T-helper 1 cell treated with Interleukin-12 subunit alpha and Interleukin-12 subunit beta and Interleukin-4 antibody, amounts not matched to agents 30 ng/mL and 1 ng/mL, for 36 hours (primary cell): ENCODE results near the gene MFAP4. TPM values are rescaled to one million over a fixed set of nuclear protein-coding genes. Genes with fewer than 3 reads are reported as not detected.

Experiments used
- intact Hi-C: fragments of 100-400 bp; cut with micrococcal nuclease; formaldehyde crosslinking; loops from one replicate; pipeline ENCODE4 v1.15.1; 2024
- total RNA-seq: library from RNA; stranded (reverse); gene quantifications from 2 replicates; pipeline ENCODE4 v1.2.3, GENCODE V29; 2022

Gene MFAP4
- total RNA-seq, 1 donor from 2014 or later, result not detected

DNA sequence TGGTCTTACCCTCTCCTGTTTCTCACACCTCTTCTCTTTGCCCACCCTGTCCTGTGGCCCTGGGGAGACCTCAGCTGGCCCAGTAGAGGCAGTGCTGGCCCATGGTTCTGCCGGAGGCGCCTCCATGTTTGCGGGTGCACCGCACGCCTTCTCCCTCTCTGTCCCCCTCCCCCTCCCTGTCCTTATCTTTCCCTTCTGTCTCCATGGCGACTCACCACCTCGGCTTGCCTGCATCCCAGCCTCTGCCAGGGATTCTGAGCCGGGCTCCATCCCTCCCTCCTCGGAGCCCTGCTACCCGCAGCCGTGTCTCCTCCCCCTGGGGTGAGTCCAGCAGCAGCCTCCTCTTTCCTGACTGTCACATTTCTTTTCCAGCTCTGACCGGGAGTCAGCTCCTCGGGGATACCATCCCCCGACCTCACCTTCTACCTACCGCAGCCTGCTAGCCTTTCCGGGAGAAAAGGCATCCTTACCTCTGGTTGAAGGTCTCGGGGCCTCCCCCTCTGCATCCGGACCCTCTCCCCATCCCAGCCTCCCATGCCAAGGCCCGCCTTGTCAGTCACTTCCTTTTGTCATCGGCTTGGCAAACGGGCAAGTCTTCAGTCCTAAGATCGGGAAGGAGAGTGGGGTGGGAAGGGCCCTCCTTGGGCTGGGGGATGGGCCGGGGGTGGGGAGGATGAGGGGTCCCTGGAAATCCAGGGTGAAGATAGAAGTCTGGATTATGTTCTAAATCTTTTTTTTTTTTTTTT lies 24.1 kb upstream of the MFAP4 start, which contains the start of gene RNF112:
Gene RNF112, plus strand, starts transcription at position 358 of the 746 bp plus-strand sequence. Its CDS starts 177 bp downstream, at position 535.
- intact Hi-C loops, result no loop called here

DNA sequence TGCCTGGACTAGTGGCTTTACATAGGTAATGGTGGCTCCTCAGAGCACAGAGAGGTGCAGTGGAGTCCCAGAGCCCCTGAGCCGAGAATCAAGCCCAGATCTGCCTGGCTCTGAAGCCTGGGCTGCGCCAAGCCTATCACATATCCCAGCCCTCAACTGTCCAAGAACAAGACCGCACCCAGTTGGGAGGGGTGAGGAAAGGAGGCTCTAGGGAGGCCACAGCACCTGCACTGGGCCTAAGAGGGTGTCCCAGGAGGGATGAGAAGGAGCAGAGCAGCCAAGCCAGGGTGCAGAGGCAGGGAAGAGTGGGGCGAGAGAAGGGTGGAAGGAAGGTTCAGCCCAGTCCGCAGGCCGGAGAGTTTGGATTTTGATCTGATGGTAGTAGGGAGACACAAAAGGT lies 23.1 kb upstream of the MFAP4 start:
- intact Hi-C loops, result no loop called here

DNA sequence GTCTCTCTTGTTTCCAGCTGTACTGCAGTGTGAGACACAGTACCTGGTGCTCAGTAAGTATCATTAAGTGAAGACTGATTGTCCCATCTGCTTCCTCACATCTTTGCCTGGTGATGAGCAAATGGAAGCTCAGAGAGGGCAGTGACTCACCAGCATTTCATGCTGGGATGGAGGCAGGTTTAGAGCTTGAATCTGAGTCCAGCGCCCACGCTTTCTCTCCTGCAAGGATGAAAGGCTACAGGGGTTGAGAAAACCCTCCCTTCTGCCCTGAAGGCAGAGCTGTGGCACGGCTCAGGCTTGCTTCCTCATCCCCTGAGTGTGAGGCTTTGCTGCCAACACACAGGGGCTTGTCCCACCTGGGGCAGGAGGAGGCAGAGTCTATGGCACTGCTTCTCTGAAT lies 22.5 kb upstream of the MFAP4 start:
- intact Hi-C loops, result no loop called here

DNA sequence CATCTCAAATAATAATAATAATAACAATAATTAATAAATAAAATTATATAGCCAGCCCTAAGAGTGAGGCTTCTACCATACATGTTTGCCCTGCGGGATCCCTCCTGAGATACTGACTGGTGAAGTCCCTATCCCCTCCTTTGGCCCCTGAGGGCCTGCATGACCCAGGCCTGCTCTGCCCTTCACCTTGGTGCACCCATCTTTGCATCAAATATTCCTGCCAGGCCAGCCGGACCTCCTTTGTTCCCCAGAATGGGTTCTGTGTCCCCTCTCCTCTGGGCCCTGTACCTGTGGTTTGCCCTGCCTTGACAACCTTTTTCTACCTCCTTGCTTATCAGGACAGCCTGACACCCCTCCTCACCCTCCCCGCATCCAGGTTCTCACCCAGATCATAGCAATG lies 22.1 kb upstream of the MFAP4 start:
- intact Hi-C loops, result no loop called here

DNA sequence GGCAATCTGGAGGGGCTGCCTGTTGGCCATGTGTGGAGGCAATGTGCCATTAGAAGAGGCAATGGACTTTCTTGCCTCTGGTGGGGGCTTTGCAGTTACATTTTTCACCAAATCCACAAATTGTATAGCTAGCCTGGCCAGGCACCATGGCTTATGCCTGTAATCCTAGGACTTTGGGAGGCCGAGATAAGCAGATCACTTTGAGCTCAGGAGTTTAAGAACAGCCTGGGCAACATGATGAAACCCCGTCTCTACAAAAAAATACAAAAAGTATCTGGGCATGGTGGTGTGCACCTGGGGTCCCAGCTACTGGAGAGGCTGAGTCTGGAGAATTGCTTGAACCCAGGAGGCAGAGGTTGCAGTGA lies 21.3 kb upstream of the MFAP4 start:
- intact Hi-C loops, result no loop called here

DNA sequence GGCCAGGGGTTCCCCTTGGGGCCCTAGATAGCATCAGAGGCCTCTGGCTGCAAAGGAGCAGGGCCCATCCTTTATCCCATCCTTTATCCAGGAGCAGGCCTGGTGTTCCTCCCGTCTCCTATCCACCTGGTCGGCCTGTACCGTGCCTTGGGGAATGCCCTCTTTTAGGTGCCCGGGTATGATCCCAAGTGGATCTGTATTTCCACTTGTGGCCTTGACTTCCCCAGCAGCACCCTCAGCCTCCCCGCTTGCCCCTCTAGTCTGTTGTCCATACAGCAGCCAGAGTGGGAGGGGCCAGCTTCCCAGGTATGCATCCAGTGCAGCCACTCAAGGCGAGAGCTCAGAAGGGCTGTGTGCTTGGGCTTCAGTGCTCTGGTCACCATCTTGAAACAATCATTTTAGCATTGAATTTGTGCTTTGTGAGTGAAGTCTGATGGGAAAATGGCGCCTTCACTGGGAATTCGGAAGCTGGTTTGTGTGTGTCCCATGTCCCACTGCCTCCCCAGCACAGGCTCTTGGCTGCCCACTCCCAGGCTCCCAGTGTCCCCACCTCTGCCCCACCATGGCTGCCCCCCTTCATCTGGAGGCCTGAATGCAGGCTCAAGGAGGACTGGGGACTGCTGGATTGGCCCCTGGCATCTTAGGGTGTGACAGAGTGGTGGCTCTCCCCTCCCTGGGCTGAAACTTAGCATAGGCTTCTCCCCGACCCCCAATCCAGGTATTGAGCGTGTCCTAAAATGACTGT lies 20.8 kb upstream of the MFAP4 start:
- intact Hi-C loops, result no loop called here

DNA sequence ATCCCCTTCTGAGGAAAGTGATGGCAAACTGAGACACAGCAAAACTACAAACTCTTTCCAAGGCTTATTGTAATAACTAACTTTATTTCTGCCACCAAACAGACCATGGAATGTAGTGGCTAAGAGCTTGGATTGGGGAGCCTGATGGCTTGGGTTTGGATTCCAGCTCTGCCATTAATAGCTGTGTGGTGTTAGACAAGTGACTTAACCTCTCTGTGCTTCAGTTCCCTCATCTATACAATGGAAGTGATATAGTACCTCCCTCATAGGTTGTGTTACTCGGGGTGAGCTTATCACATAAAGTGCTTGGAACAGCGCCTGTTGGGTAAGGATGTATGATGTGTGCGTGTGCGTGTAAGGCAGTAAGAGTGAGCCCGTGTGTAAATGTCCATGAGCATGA lies 18.1 kb upstream of the MFAP4 start:
- intact Hi-C loops, result no loop called here

DNA sequence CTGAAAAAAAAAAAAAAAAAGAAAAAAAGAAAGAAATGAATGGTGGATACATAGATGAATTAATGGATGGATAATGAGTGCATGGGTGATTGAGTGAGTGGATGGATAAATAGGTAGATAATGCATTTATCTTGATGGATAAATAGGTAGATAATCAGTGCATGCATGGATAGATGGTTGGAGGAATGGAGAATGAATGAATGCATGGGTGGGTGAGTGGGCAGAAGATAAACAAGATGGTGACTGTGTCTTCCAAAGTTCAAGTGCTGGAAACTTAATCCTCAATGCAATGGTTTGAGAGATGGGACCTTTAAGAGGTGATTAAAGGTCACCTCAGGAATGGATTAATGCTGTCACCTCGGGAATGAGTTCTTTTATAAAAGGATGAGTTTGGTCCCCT lies 17.3 kb upstream of the MFAP4 start:
- intact Hi-C loops, result no loop called here

DNA sequence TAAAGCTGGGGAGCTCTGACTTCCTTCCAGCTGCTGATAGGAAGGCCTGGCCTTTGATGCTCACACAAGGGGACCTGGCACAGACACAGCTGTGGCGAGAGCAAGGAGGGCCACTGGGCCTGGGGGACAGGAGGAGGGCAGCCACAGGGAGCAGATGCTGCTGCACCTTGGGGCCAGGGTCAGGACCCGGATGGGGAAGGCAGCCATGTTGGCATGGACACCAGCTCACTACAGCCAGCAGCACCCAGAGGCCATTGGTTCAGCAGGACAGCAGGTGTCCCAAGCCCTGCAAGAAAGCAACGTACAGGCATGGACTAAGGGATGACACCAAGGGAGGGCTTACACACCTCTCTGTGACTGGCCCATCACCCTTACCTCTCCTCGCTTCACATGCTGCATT lies 16.0 kb upstream of the MFAP4 start:
- intact Hi-C loops, result no loop called here

DNA sequence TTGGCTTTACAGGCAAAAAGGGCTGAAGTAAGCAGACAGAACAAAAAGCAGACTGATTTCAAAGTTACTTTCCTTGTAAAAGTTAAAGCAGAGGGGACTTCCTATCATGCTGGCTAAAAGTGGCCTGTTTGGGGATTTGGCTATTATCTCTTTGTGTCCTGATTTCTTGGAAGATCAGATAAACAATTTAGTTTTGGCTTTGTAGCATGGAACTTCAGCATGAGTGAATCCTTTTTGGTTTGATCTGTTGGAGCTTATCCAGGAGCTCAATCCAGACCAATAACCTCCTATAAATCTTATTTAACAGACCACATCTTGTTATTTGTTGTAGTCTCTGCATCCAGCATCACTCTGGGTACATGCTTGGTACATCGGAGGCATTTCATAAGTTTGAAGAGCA lies 15.2 kb upstream of the MFAP4 start:
- intact Hi-C loops, result no loop called here

DNA sequence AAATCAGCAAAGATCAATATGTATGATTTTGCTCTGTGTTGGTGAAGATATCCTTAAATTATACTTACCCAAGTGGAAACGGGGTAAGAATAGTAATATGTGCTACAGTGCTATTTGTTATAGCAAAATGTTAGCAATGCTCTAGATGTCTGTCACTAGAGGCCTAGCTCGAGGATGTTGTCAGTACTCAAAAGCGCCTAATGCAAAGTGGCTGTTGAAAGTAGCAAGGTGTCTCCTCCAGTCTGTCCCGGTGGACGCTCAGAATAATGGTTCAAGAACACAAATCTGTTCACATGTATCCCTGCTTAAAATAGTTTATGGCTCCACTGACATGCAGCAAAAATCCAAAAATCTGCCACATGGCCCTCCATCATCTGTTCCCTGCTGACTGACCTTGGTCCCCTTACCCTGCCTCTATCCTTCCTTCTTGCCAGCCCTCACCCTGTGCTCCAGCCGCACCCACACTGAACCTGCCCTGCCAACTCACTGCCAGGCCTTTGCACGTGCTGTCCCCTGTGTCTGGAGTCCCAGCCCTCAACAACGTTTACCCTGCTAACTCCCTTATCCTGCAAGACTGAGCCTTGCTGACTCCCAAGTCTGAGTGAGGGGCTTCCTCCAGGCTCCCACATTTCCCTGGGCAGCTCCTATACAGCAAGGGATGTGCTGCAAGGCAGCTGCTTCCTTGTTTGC lies 14.5 kb upstream of the MFAP4 start:
- intact Hi-C loops, result no loop called here

DNA sequence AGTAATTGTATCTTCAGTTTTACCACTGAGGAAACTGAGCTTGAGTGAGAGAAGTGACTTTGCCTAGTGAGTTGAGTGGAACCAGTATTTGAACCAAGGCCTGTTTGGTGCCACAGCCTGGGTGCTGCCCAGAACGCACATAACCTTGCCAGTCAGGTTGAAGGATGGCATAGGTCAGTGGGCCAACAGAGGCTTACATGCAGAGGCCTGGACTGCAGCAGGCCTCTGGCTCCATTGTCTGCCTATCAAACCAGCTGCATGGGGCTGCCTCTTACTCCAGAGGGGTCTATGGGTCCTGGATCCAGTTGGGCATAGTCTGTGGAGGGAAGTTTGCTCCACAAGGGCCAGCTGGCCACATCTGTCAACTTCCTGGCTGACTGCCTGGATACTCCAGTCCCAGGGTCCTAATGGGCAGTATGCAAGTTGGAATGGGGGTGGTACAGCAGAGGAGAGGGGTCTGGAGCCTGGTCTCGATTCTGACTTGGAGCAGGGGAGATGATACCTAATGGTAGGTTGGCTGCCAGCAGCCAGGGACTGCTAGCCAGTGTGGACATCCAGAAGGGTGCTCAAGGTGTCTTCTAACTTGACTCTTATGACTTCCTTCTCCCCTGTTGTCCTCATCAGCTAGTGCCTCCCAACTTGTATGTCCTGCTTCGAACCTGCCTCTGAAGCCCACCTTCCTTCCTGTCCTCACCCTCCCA lies 12.9 kb upstream of the MFAP4 start:
- intact Hi-C loops, result no loop called here

DNA sequence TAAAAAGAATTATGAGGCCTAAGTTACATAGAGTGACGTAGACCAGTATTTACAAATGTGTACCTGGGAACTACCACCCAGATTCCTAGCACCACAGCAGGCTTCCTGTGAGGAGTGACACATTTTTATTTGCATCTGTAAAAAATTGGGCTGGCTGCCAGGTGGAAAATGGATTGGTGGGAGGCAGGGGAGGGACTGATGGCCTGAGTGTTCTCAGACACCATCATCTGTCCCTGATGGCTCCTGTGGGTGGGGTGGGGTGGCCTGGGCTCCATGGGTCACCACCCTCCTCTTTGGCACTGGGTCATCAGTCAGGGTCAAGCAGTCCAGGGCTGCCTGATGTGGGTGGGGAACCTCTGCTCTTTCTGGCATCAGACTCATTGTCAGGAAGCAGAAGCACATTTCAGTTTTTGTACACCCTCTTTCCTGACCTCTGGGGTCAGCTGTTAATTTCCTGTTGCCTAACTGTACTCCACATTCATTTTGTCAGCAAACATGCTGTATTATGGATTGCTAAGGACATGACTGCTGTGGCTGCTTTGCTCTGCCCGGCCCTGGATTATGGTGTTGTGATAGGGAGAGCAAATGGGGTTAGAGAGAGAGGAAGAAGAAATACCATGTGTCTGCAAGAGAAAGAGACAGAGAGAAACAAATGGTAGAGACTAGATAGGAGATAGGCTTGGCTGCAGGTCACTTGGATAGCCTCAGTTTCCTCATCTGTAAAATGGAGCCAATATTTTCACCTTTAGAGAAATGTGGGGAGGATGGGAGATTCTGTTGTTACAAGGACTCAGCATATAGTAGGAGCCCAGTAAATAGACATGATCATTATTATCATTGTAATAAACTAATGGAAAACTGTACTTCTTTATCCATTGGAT lies 11.6 kb upstream of the MFAP4 start:
- intact Hi-C loops, result no loop called here

DNA sequence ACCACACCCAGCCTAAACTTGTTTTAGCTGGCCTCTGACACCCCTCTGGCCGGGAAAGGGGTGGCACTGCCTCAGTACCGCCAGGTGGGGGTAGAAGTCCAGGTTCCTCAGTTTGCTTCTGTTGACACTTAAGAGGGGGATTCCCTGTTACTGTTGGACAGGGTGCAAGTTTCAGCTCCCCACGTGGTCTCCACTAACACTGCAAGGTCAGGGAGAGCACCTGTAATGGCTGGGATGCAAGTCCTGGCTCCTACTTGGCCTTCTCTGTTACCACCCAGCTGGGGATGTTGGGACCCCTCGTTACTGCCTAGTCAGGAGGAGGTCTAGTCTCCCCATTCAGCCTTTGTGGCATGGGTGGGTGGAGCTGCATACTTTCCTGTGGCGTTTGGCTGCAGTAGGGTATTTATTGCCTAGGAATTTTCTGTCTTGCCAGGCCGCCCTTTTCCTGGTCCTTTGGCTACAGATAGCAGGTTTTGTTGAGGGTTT lies 10.6 kb upstream of the MFAP4 start:
- intact Hi-C loops, result no loop called here

DNA sequence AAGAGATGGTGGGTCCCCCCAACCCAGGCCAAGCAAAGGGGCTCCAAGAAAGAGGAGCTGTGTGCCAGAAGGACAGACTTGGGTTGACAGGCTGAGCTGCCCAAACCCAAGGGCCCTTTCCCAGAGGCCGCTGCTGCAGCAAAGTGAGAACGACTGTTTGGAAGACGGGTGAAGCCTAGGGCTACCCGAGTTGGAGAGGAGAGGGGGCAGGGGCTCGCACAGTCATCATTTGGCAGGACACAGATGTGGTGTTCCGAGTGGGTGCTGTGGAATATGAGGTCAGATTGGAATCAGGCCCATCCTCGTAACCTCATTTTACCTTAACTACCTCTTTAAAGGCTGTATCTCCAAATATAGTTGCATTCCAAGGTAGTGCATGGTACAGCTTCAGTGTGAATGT lies 5.3 kb upstream of the MFAP4 start:
- intact Hi-C loops, result no loop called here

DNA sequence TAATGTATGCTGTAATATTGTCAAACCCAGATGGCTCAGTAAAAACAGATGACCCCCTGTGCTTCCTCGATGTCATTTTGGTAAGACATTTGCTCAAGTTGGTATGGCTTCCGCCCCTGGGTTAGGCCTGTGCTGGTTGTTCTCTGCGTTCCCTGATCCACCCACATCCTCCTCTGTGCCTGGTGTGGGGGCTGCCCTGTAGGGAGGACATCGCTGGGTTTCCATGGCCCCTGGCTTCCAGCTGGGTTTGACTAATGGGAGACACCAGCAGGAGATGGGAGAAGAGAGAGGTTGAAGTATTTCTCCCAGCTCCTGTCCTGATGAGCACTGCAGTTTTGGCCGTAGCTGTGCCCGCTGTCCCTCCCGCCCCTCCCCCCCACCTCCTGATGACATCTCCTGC lies 4.4 kb upstream of the MFAP4 start:
- intact Hi-C loops, result no loop called here

DNA sequence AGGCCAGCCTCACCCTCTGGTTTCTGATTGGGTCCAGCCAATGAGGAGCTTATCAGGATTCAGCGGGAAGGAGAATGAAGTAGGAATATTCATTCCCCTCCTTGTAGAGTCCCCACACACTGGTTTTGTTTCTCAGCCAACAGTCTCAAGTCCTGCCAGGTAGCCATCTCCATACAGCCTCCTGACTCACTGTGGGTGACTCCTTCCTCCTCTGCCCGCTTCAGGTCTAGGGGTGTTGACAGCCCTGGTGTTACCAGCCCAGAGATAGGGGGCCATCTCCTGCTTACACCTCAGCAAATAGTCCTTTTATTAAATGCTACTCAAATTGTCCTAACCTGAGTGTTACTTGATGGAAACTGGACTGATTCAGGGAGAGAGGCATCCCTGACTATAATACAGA lies 4.0 kb upstream of the MFAP4 start:
- intact Hi-C loops, result no loop called here

DNA sequence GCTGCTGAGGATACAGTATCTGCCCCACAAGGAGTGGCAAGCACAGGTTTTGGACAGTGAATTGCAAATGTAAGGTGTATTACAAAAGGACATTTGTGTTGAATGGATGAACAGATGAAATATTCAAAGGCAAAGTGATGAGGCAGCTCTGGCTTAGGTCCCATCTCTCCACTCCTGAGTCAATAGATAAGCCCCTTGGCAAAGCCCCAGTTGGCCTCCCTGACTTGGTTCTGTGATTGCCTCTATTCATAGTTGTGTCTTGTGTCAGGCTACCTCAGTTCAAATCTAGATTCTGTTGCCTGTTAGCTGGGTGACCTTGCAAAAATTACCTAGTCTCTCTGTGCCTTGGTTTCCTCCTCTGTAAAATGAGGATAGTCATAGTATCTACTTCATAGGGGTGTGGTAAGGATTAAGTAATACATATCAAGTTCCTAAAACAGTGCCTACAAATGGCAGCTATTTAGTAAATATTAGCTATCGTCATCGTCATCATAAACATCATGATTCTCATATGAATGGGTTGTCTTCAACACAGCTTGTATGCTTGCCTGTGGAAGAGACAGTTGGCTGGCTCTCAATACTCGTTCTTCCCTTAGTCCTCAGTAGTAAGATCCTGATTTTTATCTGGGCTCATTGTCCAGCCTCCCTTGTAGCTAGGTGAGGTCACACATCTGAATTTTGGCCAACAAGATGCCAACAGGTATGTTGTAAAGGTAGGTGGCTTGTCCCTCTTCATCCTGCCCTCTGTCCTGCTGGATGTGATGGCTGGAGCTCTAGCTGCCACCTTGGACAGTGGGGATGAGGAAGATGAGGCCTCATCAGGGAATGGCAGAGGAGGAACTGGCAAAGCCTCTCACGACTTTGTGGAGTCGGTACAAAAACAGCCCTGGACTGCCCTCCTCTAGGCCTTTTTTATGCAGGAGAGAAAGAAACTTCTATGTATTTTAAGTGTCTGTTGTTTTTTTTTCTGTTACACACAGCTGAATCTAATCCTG lies 2.1 kb upstream of the MFAP4 start:
- intact Hi-C loops, result no loop called here

DNA sequence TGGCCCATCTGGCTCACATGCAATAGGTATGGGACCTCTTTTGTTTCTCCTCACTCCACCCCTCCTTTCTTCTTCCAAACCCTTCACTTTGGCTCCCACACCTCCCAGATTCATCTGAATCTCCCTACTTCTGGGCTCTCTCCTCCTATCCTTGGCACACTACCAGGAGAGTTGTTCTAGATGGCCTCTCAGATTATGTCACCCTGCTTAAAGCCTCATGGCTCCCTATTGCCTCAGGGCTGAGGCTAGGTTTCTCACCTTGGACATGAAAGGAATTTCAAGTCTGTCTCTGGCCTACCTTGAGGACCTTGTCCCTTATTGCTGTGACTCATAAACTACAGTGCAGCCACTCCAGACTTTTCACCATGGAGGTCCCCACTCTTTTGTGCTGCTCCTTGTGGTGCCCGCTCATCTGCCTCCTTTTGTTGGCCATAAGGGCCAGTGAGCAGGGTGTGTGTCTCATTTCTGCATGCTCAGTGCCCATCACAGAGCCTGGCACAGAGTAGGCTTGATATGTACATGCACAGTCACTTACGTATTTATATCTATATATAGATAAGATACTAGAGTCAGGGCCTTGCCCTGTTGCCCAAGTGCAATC lies 1.0 kb upstream of the MFAP4 start:
- intact Hi-C loops, result no loop called here
